Glutamatergic neuron (in vitro differentiated cells): ENCODE results near the gene SGSH. TPM values are rescaled to one million over a fixed set of nuclear protein-coding genes. Genes with fewer than 3 reads are reported as not detected.
A peak's percentile ranks its signal among the peaks of the same experiment; 100 is the strongest.

Source experiments
- DNase-seq: peaks from one replicate; pipeline ENCODE4 v3.0.0; 2022
- H3K27ac Mint-ChIP-seq: one replicate; pipeline ENCODE4 v1.8.0; 2020; ENCODE audit warnings: mild to moderate bottlenecking, mixed read lengths, inconsistent platforms; ENCODE audit not compliant: unreplicated experiment
- H3K27me3 Mint-ChIP-seq: one replicate; pipeline ENCODE4 v1.8.0; 2020; ENCODE audit warnings: mild to moderate bottlenecking, moderate library complexity, mixed read lengths, inconsistent platforms; ENCODE audit not compliant: unreplicated experiment
- H3K36me3 Mint-ChIP-seq: one replicate; pipeline ENCODE4 v1.8.0; 2020; ENCODE audit warnings: mild to moderate bottlenecking, mixed read lengths, inconsistent platforms; ENCODE audit not compliant: unreplicated experiment
- H3K4me1 Mint-ChIP-seq: one replicate; pipeline ENCODE4 v1.8.0; 2020; ENCODE audit warnings: mild to moderate bottlenecking, low read depth, mixed read lengths, inconsistent platforms; ENCODE audit not compliant: unreplicated experiment
- H3K4me3 Mint-ChIP-seq: one replicate; pipeline ENCODE4 v1.8.0; 2020; ENCODE audit warnings: mild to moderate bottlenecking, mixed read lengths, inconsistent platforms; ENCODE audit not compliant: unreplicated experiment
- H3K9me3 Mint-ChIP-seq: one replicate; pipeline ENCODE4 v1.8.0; 2020; ENCODE audit warnings: mild to moderate bottlenecking, moderate library complexity, mixed read lengths, inconsistent platforms; ENCODE audit not compliant: unreplicated experiment
- total RNA-seq: library from RNA; stranded (reverse); fragmentation: NEBNext Ultra II Directional; extraction: Animal tissue kit (Norgen Biotek cat#: 25700); gene quantifications from one replicate; pipeline ENCODE4 v1.2.1, GENCODE V29; 2021; ENCODE audit not compliant: unreplicated experiment
- TF ChIP-seq, protein P1 (sequence below): fragments of 200-600 bp; sonication (generic); IDR thresholded peaks from one replicate; pipeline ENCODE4 v1.5.0; 2021; ENCODE audit not compliant: partially characterized antibody, unreplicated experiment

SGSH gene
- total RNA-seq, 1 donor from 2014 or later, result 17.3 TPM

DNA sequence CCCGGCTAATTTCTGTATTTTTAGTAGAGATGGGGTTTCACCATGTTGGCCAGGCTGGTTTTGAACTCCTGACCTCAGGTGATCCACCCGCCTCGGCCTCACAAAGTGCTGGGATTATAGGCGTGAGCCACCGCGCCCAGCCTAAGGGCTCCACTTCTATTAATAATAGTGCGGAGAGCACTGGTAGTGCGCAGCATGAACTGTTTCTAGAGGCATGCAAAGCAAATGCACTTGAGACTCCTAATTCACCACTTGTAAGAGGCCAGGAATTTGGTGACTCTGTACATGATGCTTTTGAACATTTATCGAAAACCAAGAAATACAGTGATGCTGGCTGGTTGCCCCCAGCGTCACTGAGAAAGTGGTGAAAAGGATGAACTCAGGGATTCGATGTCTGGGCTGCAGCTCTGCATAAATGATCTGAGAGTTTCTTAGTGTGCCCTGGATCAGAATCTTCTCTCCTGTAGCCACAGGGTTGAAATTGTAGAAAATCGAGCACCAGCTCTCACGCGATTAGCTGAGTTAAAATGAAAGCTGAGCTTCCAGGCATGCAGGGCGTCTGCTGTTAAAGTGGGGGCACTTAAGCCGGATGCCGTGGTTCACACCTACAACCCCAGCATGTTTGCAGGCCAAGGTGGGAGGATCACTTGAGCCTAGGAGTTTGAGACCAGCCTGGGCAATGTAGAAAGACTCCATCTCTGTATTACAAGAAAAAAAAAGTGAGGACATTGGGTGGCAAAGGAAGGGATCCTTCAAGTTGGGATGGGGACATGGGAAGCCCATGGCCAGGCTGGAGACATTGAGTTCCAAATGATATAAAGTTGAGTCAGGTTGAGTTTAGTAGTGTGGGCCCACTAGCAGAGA is 45.3 kb upstream of the SGSH start:
- no peak overlapping the region for H3K27ac Mint-ChIP-seq
- H3K4me1 Mint-ChIP-seq, result peaks cover 14% of the 10 kb centered on the region
- H3K4me3 Mint-ChIP-seq, result no peak overlapping the region
- peaks cover 7% of the 10 kb centered on the region for H3K27me3 Mint-ChIP-seq
- TF ChIP-seq, protein P1, sequence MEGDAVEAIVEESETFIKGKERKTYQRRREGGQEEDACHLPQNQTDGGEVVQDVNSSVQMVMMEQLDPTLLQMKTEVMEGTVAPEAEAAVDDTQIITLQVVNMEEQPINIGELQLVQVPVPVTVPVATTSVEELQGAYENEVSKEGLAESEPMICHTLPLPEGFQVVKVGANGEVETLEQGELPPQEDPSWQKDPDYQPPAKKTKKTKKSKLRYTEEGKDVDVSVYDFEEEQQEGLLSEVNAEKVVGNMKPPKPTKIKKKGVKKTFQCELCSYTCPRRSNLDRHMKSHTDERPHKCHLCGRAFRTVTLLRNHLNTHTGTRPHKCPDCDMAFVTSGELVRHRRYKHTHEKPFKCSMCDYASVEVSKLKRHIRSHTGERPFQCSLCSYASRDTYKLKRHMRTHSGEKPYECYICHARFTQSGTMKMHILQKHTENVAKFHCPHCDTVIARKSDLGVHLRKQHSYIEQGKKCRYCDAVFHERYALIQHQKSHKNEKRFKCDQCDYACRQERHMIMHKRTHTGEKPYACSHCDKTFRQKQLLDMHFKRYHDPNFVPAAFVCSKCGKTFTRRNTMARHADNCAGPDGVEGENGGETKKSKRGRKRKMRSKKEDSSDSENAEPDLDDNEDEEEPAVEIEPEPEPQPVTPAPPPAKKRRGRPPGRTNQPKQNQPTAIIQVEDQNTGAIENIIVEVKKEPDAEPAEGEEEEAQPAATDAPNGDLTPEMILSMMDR, result no peak
- peaks cover 4% of the 10 kb centered on the region for H3K9me3 Mint-ChIP-seq
- no peak for DNase-seq
- no peaks in the 10 kb centered on the region for H3K36me3 Mint-ChIP-seq

DNA sequence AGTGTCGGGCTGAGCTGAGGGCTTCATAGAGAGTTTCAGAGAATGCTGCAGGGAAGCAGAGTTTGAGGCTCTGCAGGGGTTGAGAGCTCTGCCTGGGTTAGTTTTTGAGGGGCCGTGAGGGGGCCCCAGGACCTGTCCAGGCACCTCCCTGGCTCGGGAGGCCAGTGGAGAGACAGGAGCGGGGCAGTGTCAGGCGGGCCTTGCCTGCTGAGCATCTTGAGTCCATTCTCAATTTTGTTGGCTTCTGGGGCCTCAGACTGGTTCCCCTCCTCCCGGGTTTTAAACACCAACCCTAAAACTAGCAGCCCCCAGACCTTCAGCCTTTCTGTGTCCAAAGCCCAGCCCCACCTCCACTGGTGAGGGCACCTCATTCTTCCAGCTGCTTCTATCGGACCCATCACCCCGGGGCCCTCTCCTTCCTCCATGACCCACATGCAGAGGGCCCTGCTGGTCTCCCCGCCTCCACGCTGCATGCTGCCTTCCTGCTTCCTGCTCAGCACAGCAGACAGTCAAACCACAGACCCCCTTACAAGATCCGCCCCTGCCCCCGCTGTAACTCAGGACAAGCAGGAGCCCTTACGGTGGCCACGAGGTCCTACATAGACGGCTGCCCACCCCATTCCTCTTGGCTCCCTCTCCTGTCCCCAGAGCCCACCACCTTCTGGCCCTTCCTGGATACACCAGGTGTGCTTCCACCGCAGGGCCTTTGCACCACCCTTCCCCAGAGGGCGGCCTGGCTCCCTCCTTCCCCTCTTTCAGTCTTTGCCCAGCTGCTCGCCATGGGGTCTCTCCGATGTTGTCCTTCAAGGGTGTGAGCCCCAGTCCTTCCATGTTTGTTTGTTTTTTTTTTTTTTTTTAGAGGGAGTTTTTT is 44.3 kb upstream of the SGSH start:
- DNase-seq, result no peak
- H3K9me3 Mint-ChIP-seq, result peaks cover 8% of the 10 kb centered on the region
- no peak overlapping the region for H3K4me3 Mint-ChIP-seq
- H3K36me3 Mint-ChIP-seq, result no peaks in the 10 kb centered on the region
- H3K4me1 Mint-ChIP-seq, result peaks cover 14% of the 10 kb centered on the region
- peaks cover 4% of the 10 kb centered on the region for H3K27me3 Mint-ChIP-seq
- no peak overlapping the region for H3K27ac Mint-ChIP-seq
- TF ChIP-seq, protein P1, result no peak

DNA sequence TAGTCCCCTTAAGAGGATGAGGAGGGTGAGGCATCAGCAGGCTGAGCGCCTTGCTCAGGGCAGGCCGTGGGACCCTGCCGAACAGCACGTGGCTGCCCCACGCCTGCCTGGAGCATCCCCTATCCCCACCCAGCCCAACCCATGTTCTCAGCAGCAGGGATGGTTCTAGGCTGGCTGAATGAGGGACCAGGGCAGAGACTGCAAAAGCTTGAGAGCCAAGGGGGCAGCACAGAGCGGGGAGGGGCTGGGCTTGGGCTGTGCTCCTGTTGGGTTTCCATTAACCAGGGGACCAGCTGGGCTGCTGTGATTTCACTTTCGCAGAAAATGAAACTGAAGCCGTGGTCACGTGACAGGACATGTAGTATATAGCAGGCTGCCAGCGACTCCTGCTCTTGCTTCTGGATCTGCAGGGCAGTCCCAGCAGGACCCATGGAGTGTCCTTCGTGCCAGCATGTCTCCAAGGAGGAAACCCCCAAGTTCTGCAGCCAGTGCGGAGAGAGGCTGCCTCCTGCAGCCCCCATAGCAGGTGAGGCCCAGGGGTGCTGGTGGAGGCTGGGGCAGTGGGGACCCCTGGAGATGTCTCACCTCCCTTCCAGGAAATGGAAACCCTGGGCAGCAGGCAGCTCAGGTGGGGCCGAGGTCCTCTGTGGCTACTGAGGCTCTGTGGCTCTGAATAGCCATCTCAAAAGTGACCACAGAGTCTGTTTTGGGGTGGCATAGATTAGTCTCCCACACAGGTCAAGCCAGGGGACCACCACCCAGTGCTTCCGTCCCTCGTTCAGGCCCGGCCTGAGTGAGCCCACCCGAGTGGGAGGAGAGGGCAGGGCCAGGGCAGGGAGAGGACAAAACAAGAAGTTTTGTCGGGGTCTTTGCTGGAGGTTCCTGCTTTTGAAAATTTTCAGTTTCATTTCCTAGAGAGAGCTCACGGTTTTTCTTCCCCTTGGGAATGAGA is 43.4 kb upstream of the SGSH start:
- Mint-ChIP-seq H3K4me1 (peaks cover 19% of the 10 kb centered on the region), H3K36me3 (no peaks in the 10 kb centered on the region), H3K9me3 (peaks cover 14% of the 10 kb centered on the region), H3K27me3 (peaks cover 4% of the 10 kb centered on the region), H3K27ac (peak overlapping the region; percentile 33), H3K4me3 (no peak overlapping the region)
- peak; percentile 62 for DNase-seq
- TF ChIP-seq, protein P1, result no peak

DNA sequence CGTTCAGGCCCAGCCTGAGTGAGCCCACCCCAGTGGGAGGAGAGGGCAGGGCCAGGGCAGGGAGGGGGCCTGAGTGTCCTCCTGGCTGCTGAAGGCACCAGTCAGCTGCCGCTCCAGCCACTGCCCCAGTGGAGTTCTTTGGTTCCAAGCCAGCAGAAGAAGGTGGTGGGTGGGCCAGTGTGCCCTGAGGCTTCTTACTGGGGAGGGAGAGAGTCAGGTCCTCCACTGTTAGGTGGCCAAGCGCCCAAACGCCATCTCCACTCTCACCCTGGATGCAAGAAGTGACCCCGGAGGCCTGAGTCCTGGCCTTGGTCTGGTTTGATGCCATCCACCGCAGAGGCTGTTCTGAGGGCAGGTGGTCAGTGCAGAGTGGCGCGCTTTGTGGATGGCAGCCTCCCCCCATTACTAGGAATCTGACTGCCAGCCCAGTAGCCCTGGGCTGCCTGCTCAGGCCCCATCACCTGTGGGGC is 42.7 kb upstream of the SGSH start:
- Mint-ChIP-seq H3K27ac (no peak overlapping the region), H3K4me3 (no peak overlapping the region), H3K36me3 (no peaks in the 10 kb centered on the region), H3K27me3 (peaks cover 4% of the 10 kb centered on the region), H3K9me3 (peaks cover 18% of the 10 kb centered on the region), H3K4me1 (peaks cover 26% of the 10 kb centered on the region)
- TF ChIP-seq, protein P1, result no peak
- DNase-seq, result no peak
